ENCODE results near the gene LRRC2.
"Not testable (repeated sequence)": the region's sequence is repeated elsewhere in the genome, so short reads cannot be mapped to it uniquely, and the experiment has no call there.

Gene LRRC2

GRCh38 chr3:46558184-46559043, 7.7 kb downstream of the LRRC2 start:
- DNase-seq (ENCODE audit: extremely low read depth in 1 of 2, low read depth in 1 of 2), result peak; percentile 33 to 59

GRCh38 chr3:46557814-46558183, 8.3 kb downstream of the LRRC2 start:
- no peak for DNase-seq (ENCODE audit: extremely low read depth in 1 of 2, low read depth in 1 of 2)

GRCh38 chr3:46553154-46553553, 12.9 kb downstream of the LRRC2 start:
- no peak for DNase-seq (ENCODE audit: extremely low read depth in 1 of 2, low read depth in 1 of 2)

- DNase-seq (ENCODE audit: extremely low read depth in 1 of 2, low read depth in 1 of 2), result no peak
Observed at GRCh38 chr3:46552538-46552937, 13.6 kb downstream of the LRRC2 start.

GRCh38 chr3:46551615-46552014, 14.5 kb downstream of the LRRC2 start:
- no peak for DNase-seq (ENCODE audit: extremely low read depth in 1 of 2, low read depth in 1 of 2)

GRCh38 chr3:46549989-46550388, 16.1 kb downstream of the LRRC2 start:
- DNase-seq (ENCODE audit: extremely low read depth in 1 of 2, low read depth in 1 of 2), result no peak

- DNase-seq (ENCODE audit: extremely low read depth in 1 of 2, low read depth in 1 of 2), result no peak
Observed at GRCh38 chr3:46549408-46549904, 16.6 kb downstream of the LRRC2 start.

GRCh38 chr3:46548611-46549010, 17.5 kb downstream of the LRRC2 start:
- not testable (repeated sequence) for DNase-seq (ENCODE audit: extremely low read depth in 1 of 2, low read depth in 1 of 2)

- no peak for DNase-seq (ENCODE audit: extremely low read depth in 1 of 2, low read depth in 1 of 2)
Observed at GRCh38 chr3:46546896-46547440, 19.1 kb downstream of the LRRC2 start.

GRCh38 chr3:46545818-46546630, 20.1 kb downstream of the LRRC2 start:
- DNase-seq (ENCODE audit: extremely low read depth in 1 of 2, low read depth in 1 of 2), result no peak

GRCh38 chr3:46544771-46545503, 21.2 kb downstream of the LRRC2 start:
- DNase-seq (ENCODE audit: extremely low read depth in 1 of 2, low read depth in 1 of 2), result no peak

GRCh38 chr3:46542801-46543201, 23.3 kb downstream of the LRRC2 start:
- DNase-seq (ENCODE audit: extremely low read depth in 1 of 2, low read depth in 1 of 2), result no peak

GRCh38 chr3:46542344-46542743, 23.8 kb downstream of the LRRC2 start:
- no peak for DNase-seq (ENCODE audit: extremely low read depth in 1 of 2, low read depth in 1 of 2)

- DNase-seq (ENCODE audit: extremely low read depth in 1 of 2, low read depth in 1 of 2), result no peak
Observed at GRCh38 chr3:46541835-46542234, 24.3 kb downstream of the LRRC2 start.

GRCh38 chr3:46540550-46540949, 25.6 kb downstream of the LRRC2 start:
- no peak for DNase-seq (ENCODE audit: extremely low read depth in 1 of 2, low read depth in 1 of 2)

GRCh38 chr3:46539443-46540005, 26.6 kb downstream of the LRRC2 start:
- DNase-seq (ENCODE audit: extremely low read depth in 1 of 2, low read depth in 1 of 2), result no peak

GRCh38 chr3:46538803-46539442, 27.2 kb downstream of the LRRC2 start:
- peak; percentile 43 to 74 for DNase-seq (ENCODE audit: extremely low read depth in 1 of 2, low read depth in 1 of 2)

GRCh38 chr3:46538425-46538802, 27.7 kb downstream of the LRRC2 start:
- not testable (repeated sequence) for DNase-seq (ENCODE audit: extremely low read depth in 1 of 2, low read depth in 1 of 2)

- no peak for DNase-seq (ENCODE audit: extremely low read depth in 1 of 2, low read depth in 1 of 2)
Observed at GRCh38 chr3:46537779-46538178, 28.3 kb downstream of the LRRC2 start.

- DNase-seq (ENCODE audit: extremely low read depth in 1 of 2, low read depth in 1 of 2), result no peak
Observed at GRCh38 chr3:46537316-46537715, 28.8 kb downstream of the LRRC2 start.
